ENCODE results near the gene CCIN.

The CCIN gene

DNA sequence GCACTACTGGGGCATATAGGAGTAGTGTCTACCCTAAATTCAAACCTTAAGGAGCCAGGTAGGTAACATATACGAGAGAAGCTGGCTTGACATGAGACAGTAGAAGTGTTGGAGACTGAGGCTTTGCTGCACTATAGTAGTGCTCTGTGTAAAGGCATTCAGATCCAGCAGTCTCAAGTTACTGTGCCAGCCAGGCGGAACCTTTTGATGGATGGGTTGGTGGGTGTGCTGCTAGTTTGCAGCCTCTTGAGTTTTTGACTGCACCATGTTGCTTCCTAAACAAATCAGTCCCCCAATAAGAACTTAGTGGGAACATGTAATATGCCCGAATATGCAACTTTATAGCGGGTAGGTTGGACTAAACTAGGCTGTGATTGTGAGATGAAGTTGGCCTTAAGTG, 23.0 kb downstream of the CCIN start:
- DNase-seq = no peak

DNA sequence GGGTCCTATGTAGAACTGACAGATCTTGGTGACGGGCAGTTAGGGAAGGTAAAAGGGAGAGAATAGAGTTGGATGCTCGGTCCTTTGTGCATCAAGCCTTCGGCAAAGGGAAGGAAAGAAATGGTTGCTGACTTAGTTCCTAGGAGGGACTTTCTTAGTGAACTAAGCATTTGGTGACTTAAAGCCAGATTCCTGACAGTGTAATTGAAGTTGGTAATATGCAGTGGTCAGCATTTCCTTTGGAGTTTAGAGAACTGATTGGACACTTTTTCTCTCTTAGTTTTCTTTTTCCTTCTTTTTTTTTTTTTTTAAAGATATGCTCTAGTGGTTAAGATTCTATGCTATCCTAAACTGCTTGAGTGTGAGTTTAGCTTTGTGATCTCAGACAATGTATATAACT, 23.8 kb downstream of the CCIN start:
- DNase-seq = no peak

DNA sequence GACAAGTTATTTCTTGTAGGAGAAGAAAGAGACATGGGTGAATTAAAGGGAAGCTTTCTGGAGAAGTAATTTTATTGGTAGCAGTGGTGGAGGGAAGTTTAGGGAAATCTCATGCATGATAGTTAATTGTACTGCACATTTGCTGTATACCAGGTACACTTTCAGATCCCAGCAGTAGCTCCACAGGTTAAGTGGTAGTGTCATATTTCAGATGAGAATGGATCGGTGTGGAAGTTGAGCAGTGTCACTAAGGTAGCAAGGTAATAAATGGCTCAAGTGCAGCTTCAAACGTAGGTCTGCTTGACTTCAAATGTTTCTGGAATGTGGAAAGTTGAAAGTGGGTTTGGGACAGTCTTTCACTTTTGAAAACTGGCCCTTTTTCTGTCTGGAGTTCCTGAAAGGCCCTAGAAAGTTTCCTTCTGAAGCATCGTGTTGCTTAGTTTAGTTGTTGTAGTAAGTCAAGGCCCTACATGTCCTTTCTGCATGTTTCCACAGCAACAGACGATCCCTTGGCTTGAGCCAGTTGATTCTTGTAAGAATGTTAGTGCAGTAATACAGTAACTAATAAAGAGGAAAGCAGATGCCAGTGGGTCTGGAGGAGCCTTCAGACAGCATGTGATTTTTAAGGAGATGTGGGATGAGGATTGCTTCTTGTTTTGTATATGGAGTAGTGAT, 25.3 kb downstream of the CCIN start:
- no peak for DNase-seq

DNA sequence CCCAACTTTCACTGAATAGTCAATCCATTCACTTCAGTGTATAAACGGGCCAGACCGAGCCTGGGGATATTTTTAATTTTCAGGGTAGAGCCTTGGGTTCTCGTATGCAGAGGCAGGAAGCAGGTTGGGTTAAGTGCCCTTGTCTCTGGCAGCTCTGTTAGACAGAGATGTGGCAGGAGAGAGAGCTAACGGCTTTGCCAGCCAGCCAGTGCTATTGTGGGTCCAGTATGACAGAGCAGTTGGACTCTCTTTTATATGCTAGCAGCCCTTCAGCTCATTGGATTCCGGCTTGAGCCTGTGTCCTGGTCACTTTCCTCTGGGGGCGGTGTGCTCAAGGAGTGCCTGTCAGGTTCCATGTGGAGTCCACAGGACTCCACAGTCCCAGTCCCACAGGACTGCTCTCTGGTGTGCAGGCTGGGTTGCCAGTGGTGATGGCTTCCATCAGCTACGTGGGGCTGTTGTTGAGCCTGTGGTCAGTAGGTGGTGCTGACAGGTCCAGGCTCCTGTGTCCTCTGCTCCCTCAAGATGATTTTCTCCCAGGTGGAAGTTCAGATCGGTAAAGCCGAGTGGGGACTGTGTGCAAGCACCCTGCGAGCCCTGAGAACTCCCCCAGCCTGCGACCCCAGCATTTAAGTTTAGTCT, 35.8 kb downstream of the CCIN start:
- no peak for DNase-seq

DNA sequence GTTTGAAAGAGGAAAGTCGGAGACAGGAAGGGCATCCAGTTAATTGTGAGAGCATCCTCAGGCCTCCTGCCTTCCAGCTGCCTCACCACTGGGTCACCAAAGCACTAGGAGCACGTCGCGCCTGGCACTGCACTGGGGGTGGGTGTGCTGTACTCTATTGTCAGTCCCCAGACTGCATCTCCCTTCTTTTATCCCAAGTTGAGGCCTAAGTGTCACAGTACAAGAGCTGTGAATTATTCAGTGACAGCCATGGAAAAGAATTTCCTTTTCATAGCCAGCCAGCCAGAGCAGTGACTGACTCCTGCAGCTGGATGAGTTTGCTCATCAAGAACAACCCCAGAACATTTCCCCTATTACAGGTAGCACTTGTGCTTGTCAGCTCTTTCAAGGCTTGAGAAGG, 37.8 kb downstream of the CCIN start:
- DNase-seq = no peak

DNA sequence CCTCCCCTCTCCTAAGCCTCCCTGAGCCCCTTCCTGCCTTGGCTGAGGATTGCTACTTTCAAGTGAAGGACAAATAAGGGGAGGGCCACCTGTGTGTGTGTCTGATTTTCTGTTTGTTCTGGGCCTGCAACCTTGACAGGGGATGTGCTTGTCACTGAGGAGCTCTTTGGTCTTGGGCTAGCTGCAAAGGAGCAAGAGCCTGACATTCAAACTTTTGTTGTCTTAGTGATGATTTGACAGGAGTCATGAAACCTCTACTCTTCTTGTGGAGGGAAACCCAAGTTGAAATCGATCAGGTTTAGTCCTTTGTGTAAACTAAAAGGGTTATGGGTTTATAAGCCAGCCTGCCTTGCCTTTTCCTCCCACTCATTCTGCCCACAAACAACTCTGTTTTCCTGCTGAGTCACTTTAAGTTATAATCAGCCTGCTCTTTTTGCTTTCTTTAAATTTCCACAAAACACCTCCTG, 38.4 kb downstream of the CCIN start:
- DNase-seq = no peak

DNA sequence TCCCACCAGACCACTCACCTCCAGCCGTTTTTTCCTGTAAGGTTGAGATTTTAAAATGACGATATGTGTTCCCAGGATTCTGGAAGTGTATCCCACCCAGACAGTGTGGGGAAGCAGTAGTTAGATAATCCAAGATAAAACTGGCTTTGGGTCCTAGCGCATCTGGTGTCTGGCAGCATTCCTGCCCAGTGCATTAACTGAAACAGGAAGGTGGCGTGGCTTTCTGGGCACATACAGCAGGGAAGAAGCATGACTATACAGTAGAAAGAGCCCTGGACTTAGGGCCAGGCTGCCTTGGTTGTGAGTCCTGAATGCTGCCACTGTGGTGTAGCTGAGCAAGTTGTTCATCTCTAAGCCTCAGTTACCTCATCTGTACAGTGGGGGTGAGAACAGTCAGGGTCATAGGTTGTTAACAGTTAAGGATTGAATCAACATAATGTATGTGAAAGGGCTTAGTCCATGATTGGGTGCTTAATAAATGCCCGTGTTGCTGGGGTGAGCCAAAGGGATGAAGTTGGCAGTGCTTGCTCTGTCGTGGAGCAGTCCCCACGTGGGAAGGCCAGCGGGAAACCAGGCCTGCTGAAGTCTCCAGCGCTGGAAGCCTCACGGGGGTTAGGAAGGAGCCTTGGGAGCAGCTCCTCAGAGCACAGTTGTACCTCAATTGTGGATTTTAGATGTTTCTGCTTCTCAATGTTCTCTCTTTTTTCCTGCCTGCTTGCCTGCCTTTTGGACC, 39.5 kb downstream of the CCIN start:
- DNase-seq = no peak

DNA sequence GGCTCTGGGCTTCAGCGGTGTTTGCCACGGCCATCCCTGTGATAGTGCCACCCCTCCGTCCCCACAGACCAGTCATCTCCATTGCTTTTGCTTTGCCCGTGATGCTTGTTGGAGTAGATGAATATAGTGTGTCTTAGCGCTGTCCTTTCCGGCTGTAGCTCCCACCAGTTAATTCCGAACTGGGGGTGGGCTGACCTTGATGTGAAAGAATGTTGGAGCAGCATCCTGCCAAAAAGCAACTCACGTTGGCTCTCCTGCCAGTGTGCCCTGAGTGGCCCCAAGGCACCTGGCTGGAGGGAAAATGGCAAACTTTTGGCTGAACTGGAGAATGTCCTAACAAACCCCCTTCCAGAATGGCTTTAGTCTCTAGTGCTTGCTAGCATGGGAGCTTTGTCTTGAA, 41.5 kb downstream of the CCIN start:
- DNase-seq = no peak

DNA sequence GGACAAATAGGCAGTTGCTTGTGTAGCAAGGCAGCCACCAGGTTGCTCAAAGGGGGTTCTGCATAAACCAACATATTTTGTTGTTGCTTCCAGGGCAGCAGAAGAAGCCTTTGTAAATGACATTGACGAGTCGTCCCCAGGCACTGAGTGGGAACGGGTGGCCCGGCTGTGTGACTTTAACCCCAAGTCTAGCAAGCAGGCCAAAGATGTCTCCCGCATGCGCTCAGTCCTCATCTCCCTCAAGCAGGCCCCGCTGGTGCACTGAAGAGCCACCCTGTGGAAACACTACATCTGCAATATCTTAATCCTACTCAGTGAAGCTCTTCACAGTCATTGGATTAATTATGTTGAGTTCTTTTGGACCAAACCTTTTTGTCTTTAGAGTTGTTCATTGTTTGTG, 42.3 kb downstream of the CCIN start:
- DNase-seq = no peak

DNA sequence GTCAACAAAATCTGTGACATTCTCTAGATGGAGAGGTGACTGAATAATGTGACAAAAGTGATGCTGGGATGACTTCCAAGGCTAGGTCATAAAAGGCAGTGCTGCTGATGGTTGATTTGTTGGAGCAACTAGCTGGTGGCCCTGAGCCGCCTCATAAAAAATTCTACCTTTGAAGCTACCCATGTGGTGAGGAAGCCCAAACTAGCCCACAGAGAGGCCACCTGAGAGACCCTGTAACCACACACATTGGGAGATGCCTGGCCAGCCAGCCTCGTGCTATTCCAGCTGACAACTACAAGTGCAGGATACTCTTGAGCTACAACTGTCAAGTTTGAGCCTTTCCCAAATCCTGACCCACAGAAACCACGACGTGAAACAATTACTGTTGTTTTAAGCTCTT, 44.2 kb downstream of the CCIN start:
- no peak for DNase-seq

DNA sequence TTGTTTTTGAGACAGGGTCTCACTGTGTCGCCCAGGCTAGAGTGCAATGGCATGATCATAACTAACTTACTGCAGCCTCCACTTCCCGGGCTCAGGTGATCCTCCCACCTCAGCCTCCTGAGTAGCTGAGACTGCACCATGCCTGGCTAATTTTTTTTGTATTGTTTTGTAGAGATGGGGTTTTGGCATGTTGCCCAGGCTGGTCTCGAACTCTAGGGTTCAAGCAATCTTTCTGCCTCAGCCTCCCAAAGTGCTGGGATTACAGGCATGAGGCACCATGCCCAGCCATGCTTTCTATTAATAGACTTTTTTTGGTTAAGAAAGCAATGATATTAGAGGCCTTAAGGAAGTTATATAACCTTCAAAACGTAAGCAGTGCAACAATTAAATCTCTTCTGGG, 44.8 kb downstream of the CCIN start:
- DNase-seq = no peak

DNA sequence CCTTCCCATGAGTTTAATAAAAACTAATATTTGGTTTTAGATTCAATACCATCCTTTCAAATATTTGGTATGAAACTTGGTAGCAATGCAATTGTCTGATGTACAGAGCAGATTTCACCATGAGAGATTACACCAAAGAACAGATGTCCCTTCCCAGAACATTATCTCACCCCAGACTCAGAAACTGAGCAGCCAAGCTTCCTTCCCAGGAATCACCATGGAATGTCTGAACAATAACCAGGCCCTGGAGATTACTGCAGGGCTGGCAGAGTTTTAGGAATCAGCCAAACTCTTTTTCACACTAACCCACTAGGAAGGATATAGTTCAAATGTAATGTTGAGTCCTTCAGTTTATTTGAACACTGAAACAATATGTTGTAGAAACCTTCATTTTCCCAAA, 45.4 kb downstream of the CCIN start:
- no peak for DNase-seq

DNA sequence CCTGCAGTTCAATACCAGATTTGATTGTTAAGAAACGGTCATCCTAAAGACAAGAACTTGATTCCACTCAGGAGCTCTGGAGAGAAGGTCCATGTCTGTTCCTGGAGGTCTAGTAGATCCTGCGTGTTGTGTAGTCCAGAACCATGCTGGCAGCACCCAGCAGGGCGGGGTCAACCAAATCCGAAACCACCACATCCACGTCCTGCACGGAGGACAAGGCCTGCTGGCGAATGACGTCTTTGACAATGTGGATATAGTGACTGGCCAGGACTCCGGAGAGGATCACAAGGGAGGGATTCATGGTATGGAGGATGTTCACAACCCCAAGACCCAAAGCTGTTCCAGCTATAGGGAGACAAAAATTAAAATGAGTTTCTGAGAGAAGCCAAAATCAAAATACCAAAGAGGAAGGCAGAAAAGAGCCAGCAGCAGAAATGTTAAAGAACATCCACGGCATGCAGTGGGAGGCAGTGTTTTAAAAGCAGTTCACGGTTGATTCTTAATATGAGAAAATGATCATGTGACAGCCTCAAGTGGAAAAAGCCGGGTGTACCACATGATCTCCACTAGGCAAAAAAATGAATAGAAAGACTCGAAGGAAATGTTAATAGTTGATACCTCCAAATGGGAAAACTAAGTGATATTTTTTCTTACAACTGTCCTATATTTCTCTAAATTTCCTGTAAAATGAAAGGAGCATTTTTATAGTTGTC, 48.2 kb downstream of the CCIN start:
- DNase-seq = no peak

DNA sequence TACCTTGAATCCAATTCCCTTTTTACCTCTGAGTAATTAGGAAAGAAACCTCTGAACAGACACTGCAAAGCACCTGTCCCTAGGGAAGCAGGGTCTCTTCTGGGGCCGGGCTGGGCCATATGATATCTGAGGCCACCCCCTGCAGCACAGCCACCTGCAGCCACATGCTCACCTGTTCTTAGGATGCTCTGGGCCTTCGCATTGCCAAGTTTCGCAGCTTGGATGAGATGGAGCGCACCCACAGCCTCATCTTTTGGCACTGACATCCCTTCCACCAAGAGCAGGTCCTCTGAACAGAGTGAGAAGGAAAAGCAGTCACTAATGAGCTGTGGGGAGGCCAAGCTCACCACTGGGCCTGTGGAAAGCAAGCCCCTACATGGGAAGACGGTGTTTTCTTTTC, 48.8 kb downstream of the CCIN start:
- no peak for DNase-seq

DNA sequence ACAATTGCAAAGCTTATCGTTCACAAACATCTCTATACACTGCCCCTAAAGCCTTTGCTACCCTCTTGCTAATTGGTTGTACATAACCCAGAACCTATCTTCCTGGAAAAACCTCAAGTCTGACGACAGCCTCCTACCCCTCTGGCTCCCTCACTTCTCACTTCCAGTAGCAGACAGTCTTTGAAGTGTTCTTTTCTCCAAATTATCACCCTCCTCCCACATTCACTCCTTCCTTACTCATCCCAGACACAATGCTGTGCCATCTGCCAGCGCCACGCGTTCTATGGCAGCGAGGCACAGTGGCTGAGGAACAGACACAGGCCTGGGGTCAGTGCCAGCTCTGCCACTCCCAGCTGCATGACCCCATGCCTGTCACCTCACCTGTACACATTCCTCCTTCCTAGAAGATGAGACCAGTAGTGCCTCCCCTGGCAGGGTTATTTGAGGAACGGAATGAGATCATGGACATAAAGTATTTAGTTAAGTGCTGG, 49.3 kb downstream of the CCIN start:
- no peak for DNase-seq

All from stimulated activated CD4-positive, alpha-beta T cell treated with anti-CD3 and anti-CD28 coated beads, Interleukin-4, amount 100 ng/mL, for 1 hour (primary cell).